ENCODE data around the gene IGFL1.

DNA sequence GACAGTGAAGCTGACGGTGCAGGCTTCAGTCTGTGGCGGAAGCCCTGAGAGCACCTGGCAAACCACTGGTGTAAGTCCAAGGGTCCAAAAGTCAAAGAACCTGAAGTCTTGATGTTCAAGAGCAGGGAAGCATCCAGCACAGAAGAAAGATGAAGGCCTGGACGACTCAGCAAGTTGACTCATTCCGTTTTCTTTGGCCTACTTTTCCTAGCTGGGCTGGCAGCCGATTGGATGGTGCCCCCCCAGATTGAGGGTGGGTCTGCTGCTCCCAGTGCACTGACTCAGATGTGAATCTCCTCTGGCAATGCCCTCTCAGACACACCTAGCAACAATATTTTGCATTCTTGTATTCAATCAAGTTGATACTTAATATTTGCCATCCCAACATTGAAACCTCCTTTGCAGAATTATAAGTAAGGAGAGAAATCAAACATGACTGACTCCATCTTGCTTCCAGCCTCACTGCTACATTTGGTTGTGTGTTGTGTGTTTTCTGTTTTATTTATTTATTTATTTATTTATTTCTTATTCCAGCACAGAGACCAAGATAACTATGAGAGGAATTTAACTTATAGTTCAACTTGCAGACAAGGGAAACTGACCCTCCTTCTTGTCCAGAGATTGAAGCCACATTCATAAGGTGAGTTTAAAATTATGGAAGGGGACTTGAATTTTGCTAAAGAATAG is 48.7 kb upstream of the IGFL1 start:
- no peak for TF ChIP-seq CTCF (conservative IDR thresholded peaks at IDR 0.05 in 1 of 2, IDR thresholded peaks at IDR 0.05 in 1 of 2; ENCODE audit: extremely low read depth in 1 of 2, insufficient read depth in 1 of 2, low read depth in 1 of 2, low read length in 2 of 2)
- no peak for TF ChIP-seq EZH2 (IDR thresholded peaks at IDR 0.05; ENCODE audit: borderline replicate concordance, low read length)

Measured in mammary epithelial cell (primary cell).